Panc1 (cell line): ENCODE measurements around the gene AGAP2. TPM values are rescaled to one million over a fixed set of nuclear protein-coding genes. Genes with fewer than 3 reads are reported as not detected.
A peak's percentile ranks its signal among the peaks of the same experiment; 100 is the strongest.

ENCODE experiments used
- ATAC-seq: fragments of 200-7000 bp; cut with Tn5 transposase; 2 replicates; pipeline ENCODE4 v1.9.1; 2020; ENCODE audit warnings: mild to moderate bottlenecking, moderate library complexity
- BruUV-seq: library from RNA; stranded (reverse); fragments of 400-500 nt; replicated peaks from 2 replicates; lab custom pipeline; 2021; lab: Mats Ljungman, UMichigan
- CTCF ChIA-PET: fragments of 300-600 bp; sonication (Branson Sonifier 250); formaldehyde crosslinking; loops from one replicate; lab custom pipeline; 2022; ENCODE audit warnings: antibody characterized with exemption; lab: Charles Lee
- POLR2A ChIA-PET: fragments of 300-600 bp; sonication (Branson Sonifier 250); formaldehyde crosslinking; loops from one replicate; lab custom pipeline; 2022; ENCODE audit warnings: antibody characterized with exemption; lab: Charles Lee
- DNase-seq: peaks from one replicate; pipeline ENCODE4 v3.0.0-alpha.2; 2010; ENCODE audit warnings: low read depth, low spot score
- H3K27ac ChIP-seq: 2 replicates; pipeline ENCODE4 v1.5.1; 2011; ENCODE audit warnings: mild to moderate bottlenecking, low read length, inconsistent platforms
- H3K27me3 ChIP-seq: fragments of 200-500 bp; sonication (Bioruptor generic); 2 replicates; pipeline ENCODE4 v1.6.0; 2014; ENCODE audit warnings: low read length, inconsistent platforms; ENCODE audit not compliant: control insufficient read depth, insufficient read depth
- H3K36me3 ChIP-seq: fragments of 200-500 bp; sonication (Bioruptor generic); 2 replicates; pipeline ENCODE4 v1.5.1; 2014; ENCODE audit warnings: inconsistent platforms, mild to moderate bottlenecking, low read length, moderate library complexity; ENCODE audit not compliant: control insufficient read depth, insufficient read depth
- H3K4me1 ChIP-seq: 2 replicates; pipeline ENCODE4 v1.5.1; 2011; ENCODE audit warnings: inconsistent platforms, mild to moderate bottlenecking, low read length, moderate library complexity; ENCODE audit not compliant: control insufficient read depth, insufficient read depth
- H3K4me3 ChIP-seq, 2 experiments: 2 replicates each; pipeline ENCODE4 v1.5.1; 2011 to 2012; ENCODE audit warnings: low read depth in 2 of 2, low read length in 2 of 2, mild to moderate bottlenecking in 2 of 2, inconsistent platforms in 1 of 2, moderate library complexity in 1 of 2
- H3K9me3 ChIP-seq: fragments of 200-500 bp; sonication (Bioruptor generic); 2 replicates; pipeline ENCODE4 v1.5.1; 2014; ENCODE audit warnings: low read depth, mild to moderate bottlenecking, inconsistent platforms, low read length, moderate library complexity; ENCODE audit not compliant: control insufficient read depth, insufficient read depth
- CTCF ChIP-seq: fragments of 450-650 bp; IDR thresholded peaks from 2 replicates; pipeline ENCODE4 v1.5.1; 2017; ENCODE audit warnings: mild to moderate bottlenecking
- POLR2AphosphoS5 ChIP-seq: IDR thresholded peaks from 2 replicates; pipeline ENCODE4 v1.6.1; 2012; ENCODE audit warnings: mild to moderate bottlenecking, low read depth, low read length, moderate library complexity
- REST ChIP-seq, 2 experiments: IDR thresholded peaks; 2 replicates each; pipeline ENCODE4 v1.6.1; 2011 to 2012; ENCODE audit warnings: low read depth in 2 of 2, control low read depth in 1 of 2, low read length in 1 of 2, mild to moderate bottlenecking in 1 of 2, moderate library complexity in 1 of 2; ENCODE audit not compliant: insufficient read depth in 1 of 2
- SIN3A ChIP-seq: IDR thresholded peaks from 2 replicates; pipeline ENCODE4 v1.6.1; 2012; ENCODE audit warnings: low read depth, mild to moderate bottlenecking, low read length, moderate library complexity, borderline replicate concordance; ENCODE audit not compliant: insufficient read depth
- TCF7L2 ChIP-seq: IDR thresholded peaks from 2 replicates; pipeline ENCODE4 v1.6.1; 2011; ENCODE audit warnings: mild to moderate bottlenecking, low read depth, low read length, inconsistent platforms
- in situ Hi-C: cut with HindIII; loops from 2 replicates; pipeline ENCODE4 v1.10.0; 2016; ENCODE audit warnings: low sequenced_read_pairs, low pct_unique_long_range_greater_than_20kb
- intact Hi-C: fragments of 100-400 bp; cut with micrococcal nuclease; formaldehyde crosslinking; loops from one replicate; pipeline ENCODE4 v1.10.0; 2022; ENCODE audit not compliant: unreplicated experiment
- total RNA-seq: library from RNA; stranded (reverse); gene quantifications from one replicate; pipeline ENCODE4 v1.2.1, GENCODE V29; 2021; ENCODE audit not compliant: unreplicated experiment

Gene AGAP2
- total RNA-seq, 1 experiment from 2014 or later, result 0.49 TPM

- BruUV-seq, result no TSS peak
- TF ChIP-seq POLR2AphosphoS5 (no peak), SIN3A (no peak), CTCF (no peak), TCF7L2 (no peak), REST (IDR thresholded peaks at IDR 0.05; ENCODE audit: insufficient read depth in 1 of 2, low read depth in 2 of 2, low read length in 1 of 2) (no peak)
- CTCF ChIA-PET, result no interaction called here
- in situ Hi-C loops (no loop called here), intact Hi-C loops (no loop called here)
- Histone ChIP-seq H3K36me3 (peaks cover 11% of the 10 kb centered on the region), H3K27ac (no peak overlapping the region), H3K4me1 (peaks cover 14% of the 10 kb centered on the region), H3K27me3 (peaks cover 9% of the 10 kb centered on the region), H3K4me3 (0 out of 4 replicates have a peak overlapping the region, but pooled peaks of 1 of the 2 experiments have one; percentile 55), H3K9me3 (no peaks in the 10 kb centered on the region)
- ATAC-seq (no peak), DNase-seq (no peak)
- POLR2A ChIA-PET, result no interaction called here
Measured at GRCh38 chr12:57753756-57754337, 15.3 kb upstream of the AGAP2 start.

GRCh38 chr12:57752668-57753000, 14.1 kb upstream of the AGAP2 start:
- in situ Hi-C loops (no loop called here), intact Hi-C loops (no loop called here)
- DNase-seq (no peak), ATAC-seq (no peak)
- Histone ChIP-seq H3K4me3 (peak overlapping the region; percentile 85 to 98), H3K27ac (peak overlapping the region; percentile 74), H3K9me3 (no peaks in the 10 kb centered on the region), H3K36me3 (peaks cover 18% of the 10 kb centered on the region), H3K27me3 (peaks cover 9% of the 10 kb centered on the region), H3K4me1 (peaks cover 14% of the 10 kb centered on the region)
- TF ChIP-seq CTCF (no peak), POLR2AphosphoS5 (no peak), SIN3A (no peak), TCF7L2 (no peak), REST (IDR thresholded peaks at IDR 0.05; ENCODE audit: insufficient read depth in 1 of 2, low read depth in 2 of 2, low read length in 1 of 2) (no peak)
- BruUV-seq, result no TSS peak
- CTCF ChIA-PET, result no interaction called here
- POLR2A ChIA-PET, result interaction anchor here (0.5 kb wide), 1 partner anchor 1924 kb away, joined by 12 read pairs; no protein-coding TSS in a partner anchor
